Neuronal stem cell (in vitro differentiated cells): ENCODE measurements around the gene FKBP2.

Experiments used
- DNase-seq: peaks from one replicate; pipeline ENCODE4 v3.0.0-alpha.2; 2013; ENCODE audit warnings: low spot score
- H2AFZ ChIP-seq: one replicate; pipeline ENCODE4 v1.6.1; 2013; ENCODE audit warnings: mild to moderate bottlenecking, low read length, inconsistent platforms
- H2AK5ac ChIP-seq: 2 replicates; pipeline ENCODE4 v1.6.1; 2013; ENCODE audit warnings: low read depth, mild to moderate bottlenecking, inconsistent platforms, low read length, moderate library complexity, mixed read lengths
- H2BK120ac ChIP-seq: 2 replicates; pipeline ENCODE4 v1.6.1; 2013; ENCODE audit warnings: low read depth, mild to moderate bottlenecking, inconsistent platforms, low read length, moderate library complexity, mixed read lengths
- H2BK12ac ChIP-seq: one replicate; pipeline ENCODE4 v1.6.1; 2013; ENCODE audit warnings: low read length, inconsistent platforms
- H2BK15ac ChIP-seq: 2 replicates; pipeline ENCODE4 v1.6.1; 2013; ENCODE audit warnings: mild to moderate bottlenecking, low read length, inconsistent platforms, mixed read lengths
- H2BK5ac ChIP-seq: one replicate; pipeline ENCODE4 v1.6.1; 2013; ENCODE audit warnings: inconsistent platforms, mild to moderate bottlenecking, low read length, moderate library complexity
- H3K14ac ChIP-seq: one replicate; pipeline ENCODE4 v1.6.1; 2013; ENCODE audit warnings: low read length, inconsistent platforms
- H3K18ac ChIP-seq: 2 replicates; pipeline ENCODE4 v1.6.1; 2013; ENCODE audit warnings: low read length, inconsistent platforms
- H3K23ac ChIP-seq: 2 replicates; pipeline ENCODE4 v1.6.1; 2013; ENCODE audit warnings: low read depth, mild to moderate bottlenecking, mixed read lengths, low read length, inconsistent platforms; ENCODE audit not compliant: poor library complexity
- H3K27ac ChIP-seq: replicated peaks from 3 replicates; pipeline ENCODE4 v1.5.1; 2013; ENCODE audit warnings: low read length, inconsistent platforms
- H3K27me3 ChIP-seq, 3 experiments: 2 replicates each; pipeline ENCODE4 v1.6.1; 2013; ENCODE audit warnings: low read length in 3 of 3, mild to moderate bottlenecking in 2 of 3, inconsistent platforms in 1 of 3, low read depth in 1 of 3, mixed read lengths in 1 of 3, moderate library complexity in 1 of 3; ENCODE audit not compliant: control insufficient read depth in 3 of 3, insufficient read depth in 3 of 3
- H3K36me3 ChIP-seq, 2 donors: replicated peaks in 1 of 2; 2 replicates each; pipeline ENCODE4 v1.6.1; 2013; ENCODE audit warnings: low read length in 2 of 2; ENCODE audit not compliant: control insufficient read depth in 2 of 2, insufficient read depth in 2 of 2
- H3K4ac ChIP-seq: 2 replicates; pipeline ENCODE4 v1.6.1; 2013; ENCODE audit warnings: inconsistent platforms, mild to moderate bottlenecking, low read length, moderate library complexity
- H3K4me1 ChIP-seq, 2 donors: 1 replicate in 1 of 2; 2 replicates in 1 of 2; pipeline ENCODE4 v1.6.1; 2013; ENCODE audit warnings: low read length in 2 of 2, low read depth in 1 of 2; ENCODE audit not compliant: control insufficient read depth in 2 of 2, insufficient read depth in 1 of 2
- H3K4me2 ChIP-seq: one replicate; pipeline ENCODE4 v1.6.1; 2013; ENCODE audit warnings: mild to moderate bottlenecking, low read length, inconsistent platforms; ENCODE audit not compliant: insufficient read depth, poor library complexity, severe bottlenecking
- H3K4me3 ChIP-seq, 2 donors: 2 replicates each; pipeline ENCODE4 v1.5.1; 2013; ENCODE audit warnings: low read length in 2 of 2, mild to moderate bottlenecking in 2 of 2, inconsistent platforms in 1 of 2, moderate library complexity in 1 of 2
- H3K79me1 ChIP-seq: one replicate; pipeline ENCODE4 v1.6.1; 2013; ENCODE audit warnings: low read depth, mild to moderate bottlenecking, inconsistent platforms, low read length, moderate library complexity
- H3K9ac ChIP-seq: one replicate; pipeline ENCODE4 v1.6.1; 2013; ENCODE audit warnings: mild to moderate bottlenecking, low read depth, low read length, inconsistent platforms; ENCODE audit not compliant: poor library complexity
- H3K9me3 ChIP-seq, 2 donors: replicated peaks in 1 of 2; 2 replicates each; pipeline versions ENCODE3 to v1.6.1; 2013; ENCODE audit warnings: low read length in 2 of 2, mild to moderate bottlenecking in 2 of 2, inconsistent platforms in 1 of 2, low read depth in 1 of 2, mixed read lengths in 1 of 2, moderate library complexity in 1 of 2; ENCODE audit not compliant: control insufficient read depth in 2 of 2, insufficient read depth in 1 of 2
- H4K8ac ChIP-seq: one replicate; pipeline ENCODE4 v1.6.1; 2013; ENCODE audit warnings: low read depth, mild to moderate bottlenecking, inconsistent platforms, low read length, moderate library complexity
- H4K91ac ChIP-seq: one replicate; pipeline ENCODE4 v1.6.1; 2013; ENCODE audit warnings: low read length, low read depth, mild to moderate bottlenecking, inconsistent platforms; ENCODE audit not compliant: poor library complexity
- WGBS, 2 donors: extraction: QIAGEN DNeasy Blood & Tissue Kit; methylation state at CpG; one replicate each; pipeline ENCODE4 v1.1.7; 2013; ENCODE audit warnings: missing lambda C conversion rate in 2 of 2, mixed read lengths in 1 of 2; ENCODE audit not compliant: insufficient read length in 2 of 2, insufficient replicate concordance in 1 of 2; ENCODE audit errors: extremely low coverage in 2 of 2; 5-methylcytosine and 5-hydroxymethylcytosine counted together

Gene FKBP2

DNA sequence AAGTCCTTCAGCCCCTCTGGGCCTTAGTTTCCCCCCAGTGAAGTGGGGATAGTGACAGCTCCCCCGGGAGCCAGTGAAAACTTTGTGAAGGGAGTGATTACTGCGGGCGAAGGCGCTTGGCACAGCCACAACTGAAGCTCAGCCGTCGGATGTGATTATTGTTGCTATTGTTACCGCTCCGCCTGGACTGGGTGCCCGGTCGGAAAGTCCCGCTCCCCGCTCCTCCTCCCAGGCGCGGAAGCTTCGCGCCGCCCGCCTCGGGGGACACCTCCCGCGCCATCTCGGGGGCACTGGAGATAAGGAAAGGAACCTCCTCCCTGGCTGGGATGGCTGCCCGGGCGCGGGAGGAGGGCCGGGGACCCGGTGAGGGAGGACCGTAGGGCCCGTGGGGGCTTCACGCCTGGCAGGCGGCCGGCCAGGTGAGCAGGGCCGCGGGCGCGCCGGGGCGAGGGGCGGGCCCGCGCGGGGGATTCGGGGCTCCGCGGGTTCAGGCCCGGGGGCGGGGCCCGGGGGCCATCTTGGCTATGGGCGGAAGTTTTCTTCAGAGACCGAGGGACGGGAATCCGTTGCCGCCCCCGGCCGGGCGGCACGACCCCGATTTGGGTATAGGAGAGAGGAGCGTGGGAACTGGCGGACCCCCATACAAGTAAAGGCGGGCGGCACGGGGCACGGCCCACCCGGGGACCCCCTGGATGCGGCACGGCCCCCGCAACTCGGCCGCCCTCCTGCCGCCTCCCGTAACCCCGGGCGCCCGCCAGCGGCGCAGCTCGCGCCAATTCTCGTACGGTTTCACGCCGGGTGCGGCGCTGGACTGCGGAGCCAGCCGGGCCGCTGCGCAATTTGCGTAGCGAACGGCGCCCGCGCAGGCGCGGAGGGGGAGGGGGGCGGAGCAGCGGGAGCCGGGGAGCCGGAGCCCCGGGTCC lies 44.3 kb downstream of the FKBP2 start, which contains the start of gene GPR137:
GPR137 (plus strand) TSS at position 887 of the 923 bp plus-strand sequence. CDS start 677 bp downstream, outside the sequence.
- Histone ChIP-seq H3K9ac (peak within 1 kb of the TSS; percentile 90), H2BK5ac (no peak within 1 kb of the TSS), H3K27ac (peak within 1 kb of the TSS; percentile 61), H2AFZ (peak within 1 kb of the TSS; percentile 99), H3K4me1 (peaks cover 3 to 9% of the 10 kb centered on the region in 2 donors), H3K27me3 (peaks cover 1 to 11% (median 10%) of the 10 kb centered on the region in 3 experiments), H3K18ac (peak within 1 kb of the TSS; percentile 98), H3K36me3 (peaks cover 2 to 18% of the 10 kb centered on the region in 2 donors), H3K4ac (no peak within 1 kb of the TSS), H3K79me1 (peaks cover 6% of the 10 kb centered on the region), H2BK12ac (no peak within 1 kb of the TSS), H3K4me2 (peak within 1 kb of the TSS; percentile 100), H4K8ac (peak within 1 kb of the TSS; percentile 82), H3K9me3 (no peaks in the 10 kb centered on the region), H2AK5ac (peak within 1 kb of the TSS; percentile 98), H3K23ac (peak within 1 kb of the TSS; percentile 85), H3K4me3 (peak within 1 kb of the TSS; percentile 68 to 91), H4K91ac (no peak within 1 kb of the TSS), H2BK15ac (peak within 1 kb of the TSS; percentile 49), H2BK120ac (no peak within 1 kb of the TSS), H3K14ac (peak within 1 kb of the TSS; percentile 44)
- WGBS, 2 donors = no CpG with 5 or more reads among the region's 102 CpGs
- peak; percentile 82 for DNase-seq

DNA sequence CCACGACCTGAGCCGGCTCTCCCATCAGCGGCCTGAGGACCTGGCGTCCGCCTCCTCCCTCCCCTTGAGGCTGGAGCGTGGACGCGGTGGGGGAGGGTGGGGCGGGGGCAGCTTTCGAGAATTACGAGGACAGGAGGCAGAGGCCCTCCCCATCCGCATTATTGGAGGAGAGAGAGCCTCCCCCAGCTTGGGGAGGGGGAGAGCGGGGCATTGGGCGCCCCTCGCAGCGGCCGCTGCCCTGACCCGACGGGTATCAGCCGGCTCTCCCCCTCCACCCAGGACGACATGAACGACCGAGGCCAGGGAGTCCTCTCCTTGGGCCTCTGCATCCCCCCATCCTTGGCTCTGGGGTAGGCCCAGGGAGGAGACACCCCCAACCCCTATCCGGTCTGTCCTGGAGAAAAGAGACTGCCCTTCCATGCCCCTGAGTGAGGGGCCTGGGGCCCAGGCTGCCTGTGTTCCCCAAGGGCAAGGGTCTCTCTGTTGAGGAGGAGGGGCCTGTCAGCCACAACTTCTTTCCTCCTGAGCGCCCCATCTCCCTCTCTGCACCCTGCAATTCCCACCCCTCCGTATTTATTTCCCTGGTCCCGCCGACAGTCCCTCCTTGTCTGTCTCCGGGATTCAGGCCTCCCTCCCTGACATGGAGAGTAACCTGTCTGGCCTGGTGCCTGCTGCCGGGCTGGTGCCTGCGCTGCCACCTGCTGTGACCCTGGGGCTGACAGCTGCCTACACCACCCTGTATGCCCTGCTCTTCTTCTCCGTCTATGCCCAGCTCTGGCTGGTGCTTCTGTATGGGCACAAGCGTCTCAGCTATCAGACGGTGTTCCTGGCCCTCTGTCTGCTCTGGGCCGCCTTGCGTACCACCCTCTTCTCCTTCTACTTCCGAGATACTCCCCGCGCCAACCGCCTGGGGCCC lies 45.2 kb downstream of the FKBP2 start:
- Histone ChIP-seq H3K4me2 (peak overlapping the region; percentile 81), H3K27me3 (peaks cover 8 to 20% (median 19%) of the 10 kb centered on the region in 3 experiments), H3K14ac (peak overlapping the region; percentile 17), H4K8ac (peak overlapping the region; percentile 48), H3K36me3 (peaks cover 2 to 16% of the 10 kb centered on the region in 2 donors), H2AK5ac (peak overlapping the region; percentile 98), H3K4ac (no peak overlapping the region), H3K27ac (no peak overlapping the region), H3K18ac (peak overlapping the region; percentile 84), H3K9me3 (no peaks in the 10 kb centered on the region), H3K79me1 (peaks cover 6% of the 10 kb centered on the region), H3K4me1 (peaks cover 3 to 9% of the 10 kb centered on the region in 2 donors), H3K23ac (peak overlapping the region; percentile 73), H2BK120ac (no peak overlapping the region), H2BK15ac (peak overlapping the region; percentile 37), H3K9ac (peak overlapping the region; percentile 75), H2BK5ac (no peak overlapping the region), H2AFZ (peak overlapping the region; percentile 99), H3K4me3 (peak overlapping the region; percentile 68 to 91), H2BK12ac (no peak overlapping the region), H4K91ac (no peak overlapping the region)
- WGBS, 2 donors = no CpG with 5 or more reads among the region's 40 CpGs
- no peak for DNase-seq

DNA sequence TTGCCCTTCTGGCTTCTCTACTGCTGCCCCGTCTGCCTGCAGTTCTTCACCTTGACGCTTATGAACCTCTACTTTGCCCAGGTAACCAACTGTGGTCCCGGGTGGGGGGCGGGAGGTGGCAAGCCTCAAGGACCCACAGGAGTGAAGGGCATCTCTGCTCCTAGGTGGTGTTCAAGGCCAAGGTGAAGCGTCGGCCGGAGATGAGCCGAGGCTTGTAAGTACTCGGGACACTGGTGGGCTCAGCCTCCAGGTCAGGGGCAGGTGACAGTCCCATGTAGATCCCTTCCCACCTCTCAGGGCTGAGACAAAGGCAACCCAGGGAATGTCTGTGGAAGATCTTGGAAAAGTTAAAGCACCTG lies 45.9 kb downstream of the FKBP2 start:
- H3K27me3 ChIP-seq = peaks cover 14 to 26% (median 25%) of the 10 kb centered on the region in 3 experiments
- no peak overlapping the region for H4K91ac ChIP-seq
- peak overlapping the region; percentile 17 for H3K14ac ChIP-seq
- H2AK5ac ChIP-seq = peak overlapping the region; percentile 98
- no peak overlapping the region for H3K4ac ChIP-seq
- no peak overlapping the region for H2BK5ac ChIP-seq
- no peak overlapping the region for H3K4me3 ChIP-seq
- H3K9ac ChIP-seq = peak overlapping the region; percentile 75
- H3K18ac ChIP-seq = no peak overlapping the region
- no CpG with 5 or more reads among the region's 9 CpGs for WGBS, 2 donors
- no peak for DNase-seq
- no peak overlapping the region for H3K23ac ChIP-seq
- no peak overlapping the region for H2AFZ ChIP-seq
- peak overlapping the region; percentile 18 for H3K4me2 ChIP-seq
- peaks cover 2 to 12% of the 10 kb centered on the region in 2 donors for H3K36me3 ChIP-seq
- peak overlapping the region; percentile 37 for H2BK15ac ChIP-seq
- no peak overlapping the region for H2BK120ac ChIP-seq
- H3K9me3 ChIP-seq = no peaks in the 10 kb centered on the region
- peaks cover 6% of the 10 kb centered on the region for H3K79me1 ChIP-seq
- H3K27ac ChIP-seq = no peak overlapping the region
- no peak overlapping the region for H2BK12ac ChIP-seq
- H4K8ac ChIP-seq = no peak overlapping the region
- H3K4me1 ChIP-seq = peaks cover 5 to 9% of the 10 kb centered on the region in 2 donors
